KMS-11 (cell line): ENCODE measurements around the gene PTH1R.
A peak's percentile ranks its signal among the peaks of the same experiment; 100 is the strongest.

Experiments
- H2AFZ ChIP-seq: fragments of 200-600 bp; sonication (generic); 2 replicates; pipeline ENCODE4 v1.6.1; 2016; ENCODE audit warnings: antibody characterized with exemption, mixed run types, low read depth
- H3K27ac ChIP-seq: fragments of 200-600 bp; sonication (generic); 2 replicates; pipeline ENCODE4 v1.6.1; 2016; ENCODE audit warnings: mild to moderate bottlenecking, mixed run types
- H3K27me3 ChIP-seq: fragments of 200-600 bp; sonication (generic); 2 replicates; pipeline ENCODE4 v1.6.1; 2017; ENCODE audit warnings: mild to moderate bottlenecking, low read depth, mixed run types, moderate library complexity; ENCODE audit not compliant: insufficient read depth
- H3K36me3 ChIP-seq: fragments of 200-600 bp; sonication (generic); 2 replicates; pipeline ENCODE4 v1.6.1; 2017; ENCODE audit warnings: mild to moderate bottlenecking, mixed run types; ENCODE audit not compliant: insufficient read depth
- H3K4me1 ChIP-seq: fragments of 200-600 bp; sonication (generic); 2 replicates; pipeline ENCODE4 v1.6.1; 2016; ENCODE audit warnings: mild to moderate bottlenecking, low read depth, mixed run types; ENCODE audit not compliant: poor library complexity, severe bottlenecking
- H3K4me2 ChIP-seq: fragments of 200-600 bp; sonication (generic); 2 replicates; pipeline ENCODE4 v1.7.0; 2016; ENCODE audit warnings: mild to moderate bottlenecking, mixed run types
- H3K4me3 ChIP-seq: fragments of 200-600 bp; sonication (generic); IDR thresholded peaks from 2 replicates; pipeline ENCODE4 v1.6.1; 2017; ENCODE audit warnings: low read depth, low read length, mixed read lengths; ENCODE audit not compliant: insufficient read depth
- H3K79me2 ChIP-seq: fragments of 200-600 bp; sonication (generic); 2 replicates; pipeline ENCODE4 v1.6.1; 2016; ENCODE audit warnings: low read depth, mixed run types; ENCODE audit not compliant: insufficient read depth
- H3K9ac ChIP-seq: fragments of 200-600 bp; sonication (generic); 2 replicates; pipeline ENCODE4 v1.6.1; 2016; ENCODE audit warnings: mild to moderate bottlenecking, mixed run types
- H4K20me1 ChIP-seq: fragments of 200-600 bp; sonication (generic); 2 replicates; pipeline ENCODE4 v1.6.1; 2016; ENCODE audit warnings: mild to moderate bottlenecking, mixed run types; ENCODE audit not compliant: insufficient read depth
- TF ChIP-seq, protein P1 (sequence below): fragments of 200-600 bp; sonication (generic); conservative IDR thresholded peaks from 2 replicates; pipeline ENCODE4 v1.6.1; 2017; ENCODE audit warnings: low read depth, mild to moderate bottlenecking, antibody characterized with exemption, low read length, moderate library complexity, mixed read lengths

The PTH1R gene

DNA sequence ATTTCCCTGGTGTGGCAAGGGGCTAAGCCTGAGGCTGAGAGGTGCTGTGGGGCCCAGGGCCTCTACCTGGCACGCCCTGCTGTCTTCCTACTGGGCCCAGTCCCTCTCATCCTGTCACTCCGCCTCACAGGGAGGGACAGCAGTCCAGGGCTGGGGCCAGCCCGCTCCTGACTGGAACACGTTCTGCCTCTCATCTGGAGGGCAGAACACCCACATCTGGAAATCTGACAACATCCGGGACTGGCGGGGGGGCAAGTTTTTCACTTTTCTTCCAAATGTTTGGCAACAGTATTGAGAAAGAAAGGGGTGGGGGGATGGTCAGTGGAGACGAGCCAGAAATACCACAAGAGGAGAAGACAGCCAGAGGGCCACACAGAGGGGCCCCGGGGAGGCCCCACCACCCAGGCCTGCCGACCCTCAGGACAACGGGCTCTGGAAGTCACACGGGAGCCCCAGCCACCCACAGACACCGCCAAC is 12.5 kb upstream of the PTH1R start:
- Histone ChIP-seq H3K4me3 (no peak overlapping the region), H3K9ac (no peak overlapping the region), H2AFZ (no peak overlapping the region), H3K27me3 (no peaks in the 10 kb centered on the region), H4K20me1 (no peaks in the 10 kb centered on the region), H3K27ac (no peak overlapping the region), H3K79me2 (no peaks in the 10 kb centered on the region), H3K36me3 (no peaks in the 10 kb centered on the region), H3K4me2 (no peak overlapping the region), H3K4me1 (no peaks in the 10 kb centered on the region)
- TF ChIP-seq, protein P1, sequence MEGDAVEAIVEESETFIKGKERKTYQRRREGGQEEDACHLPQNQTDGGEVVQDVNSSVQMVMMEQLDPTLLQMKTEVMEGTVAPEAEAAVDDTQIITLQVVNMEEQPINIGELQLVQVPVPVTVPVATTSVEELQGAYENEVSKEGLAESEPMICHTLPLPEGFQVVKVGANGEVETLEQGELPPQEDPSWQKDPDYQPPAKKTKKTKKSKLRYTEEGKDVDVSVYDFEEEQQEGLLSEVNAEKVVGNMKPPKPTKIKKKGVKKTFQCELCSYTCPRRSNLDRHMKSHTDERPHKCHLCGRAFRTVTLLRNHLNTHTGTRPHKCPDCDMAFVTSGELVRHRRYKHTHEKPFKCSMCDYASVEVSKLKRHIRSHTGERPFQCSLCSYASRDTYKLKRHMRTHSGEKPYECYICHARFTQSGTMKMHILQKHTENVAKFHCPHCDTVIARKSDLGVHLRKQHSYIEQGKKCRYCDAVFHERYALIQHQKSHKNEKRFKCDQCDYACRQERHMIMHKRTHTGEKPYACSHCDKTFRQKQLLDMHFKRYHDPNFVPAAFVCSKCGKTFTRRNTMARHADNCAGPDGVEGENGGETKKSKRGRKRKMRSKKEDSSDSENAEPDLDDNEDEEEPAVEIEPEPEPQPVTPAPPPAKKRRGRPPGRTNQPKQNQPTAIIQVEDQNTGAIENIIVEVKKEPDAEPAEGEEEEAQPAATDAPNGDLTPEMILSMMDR: no peak

DNA sequence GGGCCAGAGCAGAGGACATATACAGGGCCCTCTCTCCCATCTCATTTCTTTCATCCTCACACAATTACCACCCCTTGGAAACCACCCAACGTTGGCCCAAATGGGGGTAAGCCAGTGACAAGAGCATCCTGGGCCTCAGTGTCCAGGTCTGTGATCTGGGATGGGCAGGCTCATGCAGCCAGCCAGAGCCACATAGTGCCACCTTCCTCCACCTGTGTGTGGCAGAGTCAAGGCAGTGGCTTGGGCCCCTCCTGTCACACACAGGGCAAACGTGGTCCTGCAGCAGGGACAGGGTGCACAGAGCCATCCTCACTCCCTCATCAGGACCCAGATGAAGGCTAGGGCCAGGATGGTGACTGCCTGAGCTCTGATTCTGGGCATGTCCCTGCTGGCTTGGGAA is 12.0 kb upstream of the PTH1R start:
- no peaks in the 10 kb centered on the region for H3K79me2 ChIP-seq
- H3K36me3 ChIP-seq: no peaks in the 10 kb centered on the region
- TF ChIP-seq, protein P1: no peak
- H4K20me1 ChIP-seq: no peaks in the 10 kb centered on the region
- no peak overlapping the region for H3K4me3 ChIP-seq
- no peak overlapping the region for H2AFZ ChIP-seq
- H3K4me1 ChIP-seq: no peaks in the 10 kb centered on the region
- no peak overlapping the region for H3K4me2 ChIP-seq
- H3K27me3 ChIP-seq: no peaks in the 10 kb centered on the region
- H3K9ac ChIP-seq: no peak overlapping the region
- H3K27ac ChIP-seq: no peak overlapping the region

DNA sequence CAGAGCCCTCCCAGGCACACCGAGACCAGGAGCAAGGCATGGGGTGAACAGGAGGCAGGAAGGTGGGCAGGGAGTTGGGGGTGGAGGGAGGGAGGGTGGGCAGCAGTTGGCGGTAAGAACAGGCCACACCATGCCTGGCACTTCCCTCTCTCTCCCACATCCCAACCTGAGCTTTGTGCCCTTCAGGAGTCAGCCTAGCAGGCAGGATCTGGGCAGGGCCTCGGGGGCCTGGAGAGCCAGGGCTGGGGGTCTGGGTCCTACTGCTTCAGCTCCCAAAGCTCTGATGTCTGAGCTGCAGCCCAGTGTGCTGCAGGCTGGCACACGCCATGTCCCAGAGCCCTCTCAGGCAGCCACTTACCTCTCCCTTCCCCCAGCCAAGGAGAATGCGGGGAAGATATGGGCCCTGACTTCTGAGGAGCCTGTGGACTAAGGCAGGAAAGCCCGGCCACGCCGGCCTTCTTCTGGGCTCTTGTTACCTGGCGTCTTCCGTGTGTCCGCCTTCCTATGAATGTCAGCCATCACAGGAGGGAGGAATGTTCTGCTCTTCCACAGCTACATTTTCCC is 11.4 kb upstream of the PTH1R start:
- no peak overlapping the region for H3K9ac ChIP-seq
- H3K36me3 ChIP-seq: no peaks in the 10 kb centered on the region
- H3K79me2 ChIP-seq: no peaks in the 10 kb centered on the region
- H4K20me1 ChIP-seq: no peaks in the 10 kb centered on the region
- no peak overlapping the region for H3K4me2 ChIP-seq
- H2AFZ ChIP-seq: no peak overlapping the region
- TF ChIP-seq, protein P1: no peak
- H3K4me3 ChIP-seq: no peak overlapping the region
- no peaks in the 10 kb centered on the region for H3K4me1 ChIP-seq
- H3K27ac ChIP-seq: no peak overlapping the region
- no peaks in the 10 kb centered on the region for H3K27me3 ChIP-seq

DNA sequence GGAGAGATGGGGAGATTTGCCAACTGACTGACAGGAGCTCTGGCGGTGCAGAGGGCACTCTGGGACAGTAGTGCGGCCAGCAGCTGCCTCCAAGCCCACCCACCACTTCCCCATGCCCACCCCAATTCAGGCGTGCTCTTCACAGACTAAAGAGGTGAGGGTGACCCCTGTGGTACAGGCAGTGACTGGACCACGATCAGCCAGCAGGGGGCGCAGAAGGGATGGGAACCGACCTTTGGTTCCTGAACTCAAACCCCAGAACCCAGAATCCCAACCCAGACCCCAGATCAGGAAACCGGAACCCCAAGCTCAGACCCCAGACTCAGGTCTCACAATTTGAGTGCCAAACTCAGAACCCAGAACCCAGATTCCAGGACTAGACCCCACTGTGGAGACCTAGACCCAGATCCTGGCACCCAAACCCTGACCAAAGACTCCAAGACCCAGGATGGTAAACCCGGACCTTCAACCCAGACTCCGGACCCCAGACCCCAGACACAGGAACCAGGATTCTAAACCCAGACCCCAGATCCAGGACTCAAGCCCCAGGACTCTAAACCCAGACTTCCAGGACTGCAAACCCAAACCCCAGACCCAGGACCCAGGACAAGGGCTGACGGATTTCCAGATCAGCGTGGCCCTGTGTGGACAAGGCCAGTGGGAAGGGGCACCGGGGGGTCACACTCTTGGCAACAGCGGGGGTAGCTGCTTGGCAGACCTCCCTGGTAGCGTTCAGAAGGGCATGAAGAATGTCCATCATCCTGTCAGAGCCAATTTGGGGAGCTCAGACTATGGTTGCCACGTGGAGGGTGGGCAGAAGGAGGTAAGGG is 10.6 kb upstream of the PTH1R start:
- no peaks in the 10 kb centered on the region for H3K36me3 ChIP-seq
- no peaks in the 10 kb centered on the region for H3K27me3 ChIP-seq
- H3K9ac ChIP-seq: no peak overlapping the region
- no peaks in the 10 kb centered on the region for H4K20me1 ChIP-seq
- H3K4me3 ChIP-seq: no peak overlapping the region
- TF ChIP-seq, protein P1: peak; percentile 79
- H2AFZ ChIP-seq: no peak overlapping the region
- H3K4me1 ChIP-seq: no peaks in the 10 kb centered on the region
- H3K79me2 ChIP-seq: no peaks in the 10 kb centered on the region
- no peak overlapping the region for H3K27ac ChIP-seq
- H3K4me2 ChIP-seq: no peak overlapping the region
